H1 (cell line): ENCODE results near the gene MYRIP. TPM values are rescaled to one million over a fixed set of nuclear protein-coding genes. Genes with fewer than 3 reads are reported as not detected.

Source experiments
- ATF3 ChIP-seq: IDR thresholded peaks from 2 replicates; pipeline ENCODE4 v1.6.1; 2011; ENCODE audit warnings: low read depth, mild to moderate bottlenecking, low read length; ENCODE audit not compliant: insufficient read depth
- CEBPB ChIP-seq: IDR thresholded peaks from 2 replicates; pipeline ENCODE4 v1.6.1; 2012; ENCODE audit warnings: low read depth, low read length
- GTF2F1 ChIP-seq: IDR thresholded peaks from 2 replicates; pipeline ENCODE4 v1.6.1; 2012; ENCODE audit warnings: low read depth, low read length, improper control_type of control experiment, borderline replicate concordance
- polyA plus RNA-seq, 7 experiments: library from polyadenylated mRNA; depleted of rRNA in 3 of 7; stranded (reverse) in 5 of 7; unstranded in 2 of 7; fragments of >200 nt in 5 of 7; fragments of 200-250 nt in 2 of 7; gene quantifications; 1 replicate in 5 of 7; 2 replicates in 1 of 7; 4 replicates in 1 of 7; pipeline versions ENCODE4 v1.2.1 to v1.2.3, GENCODE V29; 2011 to 2013; ENCODE audit warnings: missing spikeins in 2 of 7, mixed read lengths in 2 of 7
- total RNA-seq: library from RNA; stranded (reverse); fragmentation: NEBNext Ultra II Directional; extraction: Animal tissue kit (Norgen Biotek cat#: 25700); gene quantifications from 2 replicates; pipeline ENCODE4 v1.2.1, GENCODE V29; 2021

MYRIP gene
- total and polyA plus RNA-seq, 2 of the 8 experiments (the other 6 are each of a cell fraction or from before 2014, with no cell fraction given), result 0.54 to 4.3 TPM

GRCh38 chr3:39804951-39805350, 4.5 kb upstream of the MYRIP start (continued):
- TF ChIP-seq GTF2F1, result no peak
- TF ChIP-seq CEBPB, result no peak
- TF ChIP-seq ATF3, result no peak
